ENCODE results near the gene BANF2. TPM values are rescaled to one million over a fixed set of nuclear protein-coding genes. Genes with fewer than 3 reads are reported as not detected.

BANF2 gene
- total RNA-seq, 1 experiment from 2014 or later = not detected

GRCh38 chr20:17758512-17758911, 58.7 kb downstream of the BANF2 start:
- Histone ChIP-seq H3K9me2 (ENCODE audit: insufficient read depth) (no peaks in the 10 kb centered on the region), H3K4me1 (ENCODE audit: control insufficient read depth in 1 of 2, insufficient read depth in 2 of 2, low read length in 2 of 2) (peaks cover 10 to 14% of the 10 kb centered on the region in 2 experiments), H3K27me3 (ENCODE audit: insufficient read depth, low read length) (no peaks in the 10 kb centered on the region), H3K9me3 (ENCODE audit: control insufficient read depth in 1 of 2, insufficient read depth in 1 of 2, low read depth in 1 of 2, low read length in 2 of 2) (no peaks in the 10 kb centered on the region), H4K20me1 (ENCODE audit: insufficient read depth) (no peaks in the 10 kb centered on the region), H3K79me2 (ENCODE audit: insufficient read depth, low read length) (no peaks in the 10 kb centered on the region), H3K4me2 (ENCODE audit: low read length) (no peak overlapping the region), H3K4me3 (replicated peaks in 1 of 2; ENCODE audit: low read depth in 1 of 2, low read length in 2 of 2) (no peak overlapping the region), H3K36me3 (ENCODE audit: control insufficient read depth in 1 of 2, insufficient read depth in 2 of 2, low read length in 2 of 2) (no peaks in the 10 kb centered on the region), H3K9ac (ENCODE audit: low read length) (no peak overlapping the region), H2AFZ (ENCODE audit: low read depth, low read length, poor library complexity, severe bottlenecking) (no peak overlapping the region), H3K27ac (ENCODE audit: low read depth, low read length) (no peak overlapping the region)
- ChIA-PET CTCF (no interaction called here), POLR2A (no interaction called here), RAD21 (ENCODE audit: low non-redundant PET in 1 of 2, low total read pairs in 2 of 2, uncharacterized antibody in 2 of 2, unreplicated experiment in 2 of 2) (no interaction called here)
- intact Hi-C loops (cut with micrococcal nuclease) = no loop called here
- DNase-seq (ENCODE audit: low read depth, low spot score) = no peak
- TF ChIP-seq SP1 (IDR thresholded peaks at IDR 0.05; ENCODE audit: low read depth) (no peak), TCF7L2 (IDR thresholded peaks at IDR 0.05; ENCODE audit: borderline replicate concordance, extremely low read depth, insufficient read depth, insufficient read length) (no peak), RAD21 (IDR thresholded peaks at IDR 0.05; ENCODE audit: low read depth) (no peak), ELF1 (IDR thresholded peaks at IDR 0.05; ENCODE audit: borderline replicate concordance, low read depth) (no peak), EZH2 (IDR thresholded peaks at IDR 0.05) (no peak), SRF (IDR thresholded peaks at IDR 0.05; ENCODE audit: low read depth) (no peak), POLR2A (IDR thresholded peaks at IDR 0.05; ENCODE audit: borderline replicate concordance, extremely low read depth, insufficient read depth, insufficient read length) (no peak), ZFX (IDR thresholded peaks at IDR 0.05) (no peak)
- TF ChIP-seq, protein P1, sequence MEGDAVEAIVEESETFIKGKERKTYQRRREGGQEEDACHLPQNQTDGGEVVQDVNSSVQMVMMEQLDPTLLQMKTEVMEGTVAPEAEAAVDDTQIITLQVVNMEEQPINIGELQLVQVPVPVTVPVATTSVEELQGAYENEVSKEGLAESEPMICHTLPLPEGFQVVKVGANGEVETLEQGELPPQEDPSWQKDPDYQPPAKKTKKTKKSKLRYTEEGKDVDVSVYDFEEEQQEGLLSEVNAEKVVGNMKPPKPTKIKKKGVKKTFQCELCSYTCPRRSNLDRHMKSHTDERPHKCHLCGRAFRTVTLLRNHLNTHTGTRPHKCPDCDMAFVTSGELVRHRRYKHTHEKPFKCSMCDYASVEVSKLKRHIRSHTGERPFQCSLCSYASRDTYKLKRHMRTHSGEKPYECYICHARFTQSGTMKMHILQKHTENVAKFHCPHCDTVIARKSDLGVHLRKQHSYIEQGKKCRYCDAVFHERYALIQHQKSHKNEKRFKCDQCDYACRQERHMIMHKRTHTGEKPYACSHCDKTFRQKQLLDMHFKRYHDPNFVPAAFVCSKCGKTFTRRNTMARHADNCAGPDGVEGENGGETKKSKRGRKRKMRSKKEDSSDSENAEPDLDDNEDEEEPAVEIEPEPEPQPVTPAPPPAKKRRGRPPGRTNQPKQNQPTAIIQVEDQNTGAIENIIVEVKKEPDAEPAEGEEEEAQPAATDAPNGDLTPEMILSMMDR (IDR thresholded peaks at IDR 0.05 in 2 of 3, conservative IDR thresholded peaks at IDR 0.05 in 1 of 3; ENCODE audit: borderline replicate concordance in 1 of 3, insufficient read depth in 1 of 3, low read depth in 2 of 3, low read length in 2 of 3) = no peak
- no peak for ATAC-seq
- BruUV-seq (replicated peaks) = no TSS peak

GRCh38 chr20:17759449-17759848, 59.7 kb downstream of the BANF2 start:
- H3K4me3 ChIP-seq (replicated peaks in 1 of 2; ENCODE audit: low read depth in 1 of 2, low read length in 2 of 2) = no peak overlapping the region
- ATAC-seq (no peak), DNase-seq (ENCODE audit: low read depth, low spot score) (no peak)
- no peaks in the 10 kb centered on the region for H3K79me2 ChIP-seq (ENCODE audit: insufficient read depth, low read length)
- no peak overlapping the region for H3K9ac ChIP-seq (ENCODE audit: low read length)
- ChIA-PET CTCF (no interaction called here), POLR2A (no interaction called here), RAD21 (ENCODE audit: low non-redundant PET in 1 of 2, low total read pairs in 2 of 2, uncharacterized antibody in 2 of 2, unreplicated experiment in 2 of 2) (no interaction called here)
- no peak overlapping the region for H3K4me2 ChIP-seq (ENCODE audit: low read length)
- no peak overlapping the region for H2AFZ ChIP-seq (ENCODE audit: low read depth, low read length, poor library complexity, severe bottlenecking)
- no peak overlapping the region for H3K27ac ChIP-seq (ENCODE audit: low read depth, low read length)
- TF ChIP-seq, protein P2, sequence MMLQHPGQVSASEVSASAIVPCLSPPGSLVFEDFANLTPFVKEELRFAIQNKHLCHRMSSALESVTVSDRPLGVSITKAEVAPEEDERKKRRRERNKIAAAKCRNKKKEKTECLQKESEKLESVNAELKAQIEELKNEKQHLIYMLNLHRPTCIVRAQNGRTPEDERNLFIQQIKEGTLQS (IDR thresholded peaks at IDR 0.05) = no peak
- TF ChIP-seq EZH2 (IDR thresholded peaks at IDR 0.05) (no peak), CEBPB (IDR thresholded peaks at IDR 0.05; ENCODE audit: low read depth) (no peak), EGR1 (IDR thresholded peaks at IDR 0.05; ENCODE audit: low read depth) (no peak), FOSL1 (IDR thresholded peaks at IDR 0.05; ENCODE audit: low read depth) (no peak), YY1 (IDR thresholded peaks at IDR 0.05; ENCODE audit: extremely low read depth, insufficient replicate concordance, low read depth, low read length) (no peak), MAX (IDR thresholded peaks at IDR 0.05) (no peak), JUND (IDR thresholded peaks at IDR 0.05) (no peak), ELF1 (IDR thresholded peaks at IDR 0.05; ENCODE audit: borderline replicate concordance, low read depth) (no peak)
- no peaks in the 10 kb centered on the region for H3K9me3 ChIP-seq (ENCODE audit: control insufficient read depth in 1 of 2, insufficient read depth in 1 of 2, low read depth in 1 of 2, low read length in 2 of 2)
- no TSS peak for BruUV-seq (replicated peaks)
- no peaks in the 10 kb centered on the region for H3K36me3 ChIP-seq (ENCODE audit: control insufficient read depth in 1 of 2, insufficient read depth in 2 of 2, low read length in 2 of 2)
- no peaks in the 10 kb centered on the region for H4K20me1 ChIP-seq (ENCODE audit: insufficient read depth)
- no peaks in the 10 kb centered on the region for H3K9me2 ChIP-seq (ENCODE audit: insufficient read depth)
- H3K4me1 ChIP-seq (ENCODE audit: control insufficient read depth in 1 of 2, insufficient read depth in 2 of 2, low read length in 2 of 2) = peaks cover 12 to 17% of the 10 kb centered on the region in 2 experiments
- no peaks in the 10 kb centered on the region for H3K27me3 ChIP-seq (ENCODE audit: insufficient read depth, low read length)
- intact Hi-C loops (cut with micrococcal nuclease) = no loop called here

Measured in HCT116 (cell line).